SK-N-SH (cell line): ENCODE measurements around the gene LARGE1. TPM values are rescaled to one million over a fixed set of nuclear protein-coding genes. Genes with fewer than 3 reads are reported as not detected.

Source experiments
- CTCF ChIA-PET: fragments of 300-600, 350-600 bp; formaldehyde crosslinking; extraction: SDS; loops from one replicate; lab custom pipeline; 2021; lab: Yijun Ruan, JAX
- POLR2A ChIA-PET: fragments of 350-600 bp; sonication (Branson Sonifier 250); formaldehyde crosslinking; extraction: SDS; loops from one replicate; lab custom pipeline; 2020; ENCODE audit warnings: antibody characterized with exemption, inconsistent platforms; lab: Yijun Ruan, JAX
- DNase-seq: peaks from one replicate; pipeline ENCODE4 v3.0.0; 2012
- H2AFZ ChIP-seq: fragments of 200-600 bp; sonication (generic); 2 replicates; pipeline ENCODE4 v1.8.1; 2016; ENCODE audit warnings: antibody characterized with exemption, mild to moderate bottlenecking, low read depth
- H3F3A ChIP-seq: fragments of 200-600 bp; sonication (generic); replicated peaks from 2 replicates; pipeline ENCODE3; 2016; ENCODE audit warnings: antibody characterized with exemption, mild to moderate bottlenecking; ENCODE audit not compliant: insufficient read depth
- H3K27ac ChIP-seq, 2 experiments: fragments of 200-500 bp in 1 of 2; fragments of 200-600 bp in 1 of 2; sonication (Bioruptor generic) in 1 of 2; sonication (generic), shearing (Covaris generic) in 1 of 2; 2 replicates each; pipeline versions ENCODE4 v1.5.1 to v1.6.1; 2014 to 2016; ENCODE audit warnings: low read depth in 2 of 2, inconsistent platforms in 1 of 2, low read length in 1 of 2, mild to moderate bottlenecking in 1 of 2, mixed read lengths in 1 of 2
- H3K27me3 ChIP-seq: fragments of 200-600 bp; sonication (generic), shearing (Covaris generic); 2 replicates; pipeline ENCODE4 v1.6.1; 2016; ENCODE audit warnings: mixed run types; ENCODE audit not compliant: insufficient read depth
- H3K36me3 ChIP-seq, 2 experiments: fragments of 200-500 bp in 1 of 2; fragments of 200-600 bp in 1 of 2; sonication (Bioruptor generic) in 1 of 2; sonication (generic) in 1 of 2; replicated peaks in 1 of 2; 2 replicates each; pipeline versions ENCODE3 to v1.5.1; 2014 to 2016; ENCODE audit warnings: low read length in 1 of 2, mild to moderate bottlenecking in 1 of 2; ENCODE audit not compliant: insufficient read depth in 2 of 2, control insufficient read depth in 1 of 2
- H3K4me1 ChIP-seq, 2 experiments: fragments of 200-500 bp in 1 of 2; fragments of 200-600 bp in 1 of 2; sonication (Bioruptor generic) in 1 of 2; sonication (generic), shearing (Covaris generic) in 1 of 2; 2 replicates each; pipeline versions ENCODE4 v1.5.1 to v1.6.1; 2014 to 2016; ENCODE audit warnings: low read depth in 1 of 2, low read length in 1 of 2, mixed run types in 1 of 2; ENCODE audit not compliant: insufficient read depth in 2 of 2, control insufficient read depth in 1 of 2
- H3K4me2 ChIP-seq: fragments of 200-600 bp; sonication (generic), shearing (Covaris generic); 2 replicates; pipeline ENCODE4 v1.6.1; 2017; ENCODE audit warnings: mixed run types
- H3K4me3 ChIP-seq, 2 experiments: fragments of 200-500 bp in 1 of 2; fragments of 200-600 bp in 1 of 2; sonication (Bioruptor generic) in 1 of 2; sonication (generic), shearing (Covaris generic) in 1 of 2; 2 replicates each; pipeline versions ENCODE4 v1.5.1 to v1.8.1; 2014 to 2016; ENCODE audit warnings: low read depth in 2 of 2, inconsistent platforms in 1 of 2, low read length in 1 of 2, mild to moderate bottlenecking in 1 of 2, mixed read lengths in 1 of 2, moderate library complexity in 1 of 2
- H3K79me2 ChIP-seq: fragments of 200-600 bp; sonication (generic); 2 replicates; pipeline ENCODE4 v1.8.1; 2017; ENCODE audit warnings: mild to moderate bottlenecking; ENCODE audit not compliant: insufficient read depth
- H3K9ac ChIP-seq: fragments of 200-600 bp; sonication (generic); 2 replicates; pipeline ENCODE4 v1.6.1; 2017; ENCODE audit warnings: mixed run types
- H3K9me2 ChIP-seq: fragments of 200-600 bp; sonication (generic); 2 replicates; pipeline ENCODE4 v1.6.1; 2017; ENCODE audit warnings: mixed run types
- H3K9me3 ChIP-seq: fragments of 200-600 bp; sonication (generic); 2 replicates; pipeline ENCODE4 v1.6.1; 2017; ENCODE audit warnings: mixed run types, mild to moderate bottlenecking, moderate library complexity
- H4K20me1 ChIP-seq: fragments of 200-600 bp; sonication (generic); 2 replicates; pipeline ENCODE4 v1.6.1; 2017; ENCODE audit warnings: mild to moderate bottlenecking, mixed run types; ENCODE audit not compliant: insufficient read depth
- CTCF ChIP-seq: fragments of 200-600 bp; sonication (generic); IDR thresholded peaks from 2 replicates; pipeline ENCODE4 v1.6.1; 2017; ENCODE audit warnings: antibody characterized with exemption, mild to moderate bottlenecking, moderate library complexity
- ELF1 ChIP-seq: IDR thresholded peaks from 2 replicates; pipeline ENCODE4 v1.4.0; 2012
- EP300 ChIP-seq, 2 experiments: IDR thresholded peaks; 2 replicates each; pipeline versions ENCODE4 v1.4.0 to v1.6.1; 2012; ENCODE audit warnings: borderline replicate concordance in 1 of 2, low read depth in 1 of 2, low read length in 1 of 2
- FOXJ3 ChIP-seq: sonication (generic); formaldehyde crosslinking; IDR thresholded peaks from 2 replicates; pipeline ENCODE4 v1.5.1; 2020; ENCODE audit warnings: mild to moderate bottlenecking, missing genetic modification reagents
- JUND ChIP-seq: IDR thresholded peaks from 2 replicates; pipeline ENCODE4 v1.4.0; 2012
- MXI1 ChIP-seq: IDR thresholded peaks from 2 replicates; pipeline ENCODE4 v1.6.1; 2012; ENCODE audit warnings: mild to moderate bottlenecking, low read depth, low read length, improper control_type of control experiment
- NRF1 ChIP-seq: IDR thresholded peaks from 2 replicates; pipeline ENCODE4 v1.6.1; 2012; ENCODE audit warnings: low read depth, mild to moderate bottlenecking, low read length
- RAD21 ChIP-seq: IDR thresholded peaks from 2 replicates; pipeline ENCODE4 v1.6.1; 2012; ENCODE audit warnings: mild to moderate bottlenecking, low read length
- RCOR1 ChIP-seq: fragments of 150-350 bp; IDR thresholded peaks from 2 replicates; pipeline ENCODE4 v1.6.1; 2017; ENCODE audit warnings: antibody characterized with exemption, low read length
- REST ChIP-seq: IDR thresholded peaks from 2 replicates; pipeline ENCODE4 v1.6.1; 2012; ENCODE audit warnings: mild to moderate bottlenecking, low read depth, low read length, moderate library complexity
- RFX5 ChIP-seq: IDR thresholded peaks from 2 replicates; pipeline ENCODE4 v1.6.1; 2012; ENCODE audit warnings: mild to moderate bottlenecking, improper control_type of control experiment, low read length
- USF1 ChIP-seq: IDR thresholded peaks from 2 replicates; pipeline ENCODE4 v1.4.0; 2012; ENCODE audit warnings: low read depth, borderline replicate concordance
- ZBTB33 ChIP-seq: IDR thresholded peaks from 2 replicates; pipeline ENCODE4 v1.4.0; 2012; ENCODE audit warnings: low read depth, borderline replicate concordance
- WGBS: methylation state at CpG from one replicate; pipeline ENCODE4 v1.1.6; 2017; ENCODE audit warnings: low lambda C conversion rate; 5-methylcytosine and 5-hydroxymethylcytosine counted together
- polyA plus RNA-seq, 3 experiments: library from polyadenylated mRNA; depleted of rRNA; stranded (reverse); fragments of >200 nt; gene quantifications; 2 replicates each; pipeline ENCODE4 v1.2.3, GENCODE V29; 2012
- TF ChIP-seq, protein P1 (sequence below): IDR thresholded peaks from 2 replicates; pipeline ENCODE4; 2012
- TF ChIP-seq, protein P2 (sequence below): fragments of 150-350 bp; IDR thresholded peaks from 2 replicates; pipeline ENCODE4 v1.6.1; 2017; ENCODE audit warnings: antibody characterized with exemption, low read length, low read depth, borderline replicate concordance
- TF ChIP-seq, protein P3 (sequence below): fragments of 150-350 bp; IDR thresholded peaks from 2 replicates; pipeline ENCODE4 v1.6.1; 2016; ENCODE audit warnings: mild to moderate bottlenecking, low read depth, low read length

The LARGE1 gene
- polyA plus RNA-seq, 1 of the 3 experiments (the other 2 are of a cell fraction) = 1.1 TPM

DNA sequence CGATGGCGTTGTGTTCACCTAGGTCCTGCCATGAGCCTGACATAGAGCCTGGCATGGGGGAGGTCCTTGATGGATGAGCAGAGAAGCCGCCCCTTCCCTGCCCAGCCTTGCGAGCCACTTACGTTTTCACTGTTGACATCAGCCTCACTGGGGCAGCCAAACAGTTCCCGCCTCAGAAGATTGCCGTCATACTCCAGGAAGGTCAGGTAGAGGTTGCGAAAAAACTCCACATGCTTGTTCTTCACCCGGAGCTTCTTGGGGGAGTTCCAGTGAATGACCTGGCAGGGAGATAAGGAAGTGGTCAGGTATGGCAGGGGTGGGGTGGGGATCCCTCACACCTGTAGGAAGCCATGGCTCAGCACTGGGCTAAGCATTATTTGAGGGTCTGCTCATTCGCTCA is 582.8 kb downstream of the LARGE1 start (continued):
- TF ChIP-seq NRF1 (no peak), REST (no peak), MXI1 (no peak), ZBTB33 (no peak)

DNA sequence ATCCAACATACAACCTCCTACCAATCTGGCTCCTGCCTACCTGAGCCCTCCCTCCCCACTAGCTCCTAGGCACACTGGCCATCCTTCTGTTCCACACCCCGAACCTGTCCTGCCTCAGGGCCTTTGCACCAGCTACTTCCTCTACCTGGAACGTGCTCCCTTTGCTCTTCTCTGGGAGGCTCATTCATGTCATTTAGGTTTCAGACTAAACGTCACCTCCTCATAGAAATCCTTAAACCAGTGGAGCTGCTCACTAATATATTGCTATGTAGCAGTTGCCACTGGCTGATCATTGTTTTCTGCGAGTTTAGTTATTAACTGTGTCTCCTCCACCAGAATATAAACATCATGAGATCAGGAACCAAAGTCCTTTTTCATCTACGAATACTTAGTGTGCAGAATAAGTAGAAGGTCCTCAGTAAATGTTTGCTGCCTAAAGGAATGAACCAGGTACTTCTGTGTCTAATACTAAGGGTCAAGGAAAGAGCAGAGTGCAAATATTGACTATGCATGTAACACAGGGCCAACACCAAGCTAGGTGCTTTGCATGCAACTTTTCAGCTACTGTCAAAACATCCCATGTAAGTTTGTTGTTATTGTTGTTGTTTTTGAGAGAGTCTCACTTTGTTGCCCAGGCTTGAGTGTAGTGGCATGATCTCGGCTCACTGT is 584.5 kb downstream of the LARGE1 start:
- Histone ChIP-seq H3K9me2 (no peaks in the 10 kb centered on the region), H3K4me2 (no peak overlapping the region), H3K36me3 (no peaks in the 10 kb centered on the region), H3K27ac (no peak overlapping the region), H3K4me1 (no peaks in the 10 kb centered on the region; a peak in 1 of 4 replicates), H3K9ac (no peak overlapping the region), H3K9me3 (no peaks in the 10 kb centered on the region), H3K79me2 (no peaks in the 10 kb centered on the region), H3F3A (no peaks in the 10 kb centered on the region), H4K20me1 (no peaks in the 10 kb centered on the region), H3K4me3 (no peak overlapping the region), H3K27me3 (no peaks in the 10 kb centered on the region), H2AFZ (no peak overlapping the region)
- WGBS = 37% methylated on average over 6 of the region's 6 CpGs
- ChIA-PET POLR2A (no interaction called here), CTCF (no interaction called here)
- DNase-seq = no peak
- TF ChIP-seq, protein P1, sequence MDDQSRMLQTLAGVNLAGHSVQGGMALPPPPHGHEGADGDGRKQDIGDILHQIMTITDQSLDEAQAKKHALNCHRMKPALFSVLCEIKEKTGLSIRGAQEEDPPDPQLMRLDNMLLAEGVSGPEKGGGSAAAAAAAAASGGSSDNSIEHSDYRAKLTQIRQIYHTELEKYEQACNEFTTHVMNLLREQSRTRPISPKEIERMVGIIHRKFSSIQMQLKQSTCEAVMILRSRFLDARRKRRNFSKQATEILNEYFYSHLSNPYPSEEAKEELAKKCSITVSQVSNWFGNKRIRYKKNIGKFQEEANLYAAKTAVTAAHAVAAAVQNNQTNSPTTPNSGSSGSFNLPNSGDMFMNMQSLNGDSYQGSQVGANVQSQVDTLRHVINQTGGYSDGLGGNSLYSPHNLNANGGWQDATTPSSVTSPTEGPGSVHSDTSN = no peak
- TF ChIP-seq USF1 (no peak), FOXJ3 (CRISPR knock-in tag) (no peak), RAD21 (no peak), RFX5 (no peak), CTCF (no peak), ZBTB33 (no peak), RCOR1 (no peak), ELF1 (no peak), EP300 (IDR thresholded peaks at IDR 0.05; ENCODE audit: borderline replicate concordance in 1 of 2, low read depth in 1 of 2, low read length in 1 of 2) (no peak), JUND (no peak)
- TF ChIP-seq, protein P2, sequence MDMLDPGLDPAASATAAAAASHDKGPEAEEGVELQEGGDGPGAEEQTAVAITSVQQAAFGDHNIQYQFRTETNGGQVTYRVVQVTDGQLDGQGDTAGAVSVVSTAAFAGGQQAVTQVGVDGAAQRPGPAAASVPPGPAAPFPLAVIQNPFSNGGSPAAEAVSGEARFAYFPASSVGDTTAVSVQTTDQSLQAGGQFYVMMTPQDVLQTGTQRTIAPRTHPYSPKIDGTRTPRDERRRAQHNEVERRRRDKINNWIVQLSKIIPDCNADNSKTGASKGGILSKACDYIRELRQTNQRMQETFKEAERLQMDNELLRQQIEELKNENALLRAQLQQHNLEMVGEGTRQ = no peak
- TF ChIP-seq, protein P3, sequence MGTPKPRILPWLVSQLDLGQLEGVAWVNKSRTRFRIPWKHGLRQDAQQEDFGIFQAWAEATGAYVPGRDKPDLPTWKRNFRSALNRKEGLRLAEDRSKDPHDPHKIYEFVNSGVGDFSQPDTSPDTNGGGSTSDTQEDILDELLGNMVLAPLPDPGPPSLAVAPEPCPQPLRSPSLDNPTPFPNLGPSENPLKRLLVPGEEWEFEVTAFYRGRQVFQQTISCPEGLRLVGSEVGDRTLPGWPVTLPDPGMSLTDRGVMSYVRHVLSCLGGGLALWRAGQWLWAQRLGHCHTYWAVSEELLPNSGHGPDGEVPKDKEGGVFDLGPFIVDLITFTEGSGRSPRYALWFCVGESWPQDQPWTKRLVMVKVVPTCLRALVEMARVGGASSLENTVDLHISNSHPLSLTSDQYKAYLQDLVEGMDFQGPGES = no peak
